ENCODE results near the gene ACTG1.

The ACTG1 gene

DNA sequence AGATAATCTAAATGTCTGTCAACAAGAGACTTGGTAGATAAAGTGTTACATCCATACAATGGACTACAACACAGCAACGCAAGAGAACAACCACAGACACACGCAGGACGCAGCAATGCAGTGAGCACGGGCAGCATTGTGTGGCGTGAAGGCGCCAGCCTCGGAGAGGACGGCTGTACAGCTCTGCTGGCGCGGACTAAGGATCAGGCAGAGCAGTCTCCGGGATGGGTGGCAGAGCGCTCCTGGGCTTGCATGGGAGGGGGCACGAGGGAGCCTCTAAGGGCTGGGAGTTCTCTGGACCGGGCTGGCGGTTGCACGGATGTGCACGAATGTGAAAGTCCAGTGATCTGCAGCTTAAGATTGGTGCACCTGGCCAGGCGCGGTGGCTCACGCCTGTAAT is 34.5 kb downstream of the ACTG1 start:
- no peak for DNase-seq

DNA sequence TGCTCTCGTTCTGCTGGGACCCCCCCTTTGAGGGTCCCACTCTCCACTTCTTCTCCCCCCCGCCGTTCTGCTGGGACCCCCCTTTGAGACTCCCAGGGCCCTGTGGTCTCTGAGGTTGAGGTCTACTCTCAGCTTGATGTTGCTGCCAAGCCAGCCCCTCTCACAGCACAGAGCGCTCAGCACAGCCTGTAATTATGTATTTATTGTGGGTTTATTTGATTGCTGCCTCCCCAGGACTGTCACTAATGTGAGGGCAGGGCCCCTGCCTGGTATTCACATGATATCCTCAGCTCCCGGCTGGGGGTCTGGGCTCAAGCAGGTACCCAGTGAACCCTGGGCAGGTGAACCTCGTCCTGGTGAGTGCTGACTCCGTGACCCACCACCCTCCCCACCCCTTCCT is 35.4 kb downstream of the ACTG1 start:
- DNase-seq: no peak

DNA sequence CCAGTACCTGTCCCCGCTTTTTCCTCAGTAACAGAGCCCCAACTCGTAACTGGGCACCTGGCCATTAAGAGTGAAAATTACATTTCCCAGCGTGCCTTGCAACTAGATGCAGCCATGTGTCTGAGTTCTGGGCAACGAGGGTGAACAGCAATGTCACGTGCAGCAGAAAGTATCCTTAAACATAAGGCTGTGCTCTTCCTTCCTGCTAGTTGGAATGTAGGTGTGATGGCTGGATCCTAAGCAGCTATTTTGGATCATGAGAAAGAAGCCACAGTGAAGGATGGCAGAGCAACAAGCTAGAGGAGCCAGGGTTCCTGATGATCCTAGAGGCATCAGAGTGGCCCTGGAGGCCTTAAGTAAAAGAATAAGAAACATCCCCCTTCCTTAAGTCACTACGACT is 36.0 kb downstream of the ACTG1 start:
- no peak for DNase-seq

DNA sequence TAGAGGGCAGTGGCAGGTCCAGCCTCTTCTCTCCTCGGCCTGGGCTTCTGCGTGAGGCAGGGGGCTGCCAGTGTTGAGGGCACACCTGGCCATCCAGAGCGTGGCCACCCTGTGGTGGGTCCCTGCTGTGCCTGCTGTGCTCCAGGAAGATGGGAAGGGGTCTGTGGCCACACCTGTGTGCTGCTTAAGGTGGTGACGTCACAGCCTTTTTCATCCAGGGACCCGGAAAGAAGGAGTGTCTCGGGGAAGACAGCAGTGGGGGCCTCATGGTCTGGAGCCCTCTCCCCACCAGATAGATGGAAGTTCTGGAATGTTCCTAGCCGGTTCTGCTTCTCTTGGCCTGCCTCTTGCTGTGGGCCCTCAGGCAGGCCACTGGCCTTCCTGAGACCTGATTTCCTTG is 36.5 kb downstream of the ACTG1 start:
- DNase-seq: no peak

DNA sequence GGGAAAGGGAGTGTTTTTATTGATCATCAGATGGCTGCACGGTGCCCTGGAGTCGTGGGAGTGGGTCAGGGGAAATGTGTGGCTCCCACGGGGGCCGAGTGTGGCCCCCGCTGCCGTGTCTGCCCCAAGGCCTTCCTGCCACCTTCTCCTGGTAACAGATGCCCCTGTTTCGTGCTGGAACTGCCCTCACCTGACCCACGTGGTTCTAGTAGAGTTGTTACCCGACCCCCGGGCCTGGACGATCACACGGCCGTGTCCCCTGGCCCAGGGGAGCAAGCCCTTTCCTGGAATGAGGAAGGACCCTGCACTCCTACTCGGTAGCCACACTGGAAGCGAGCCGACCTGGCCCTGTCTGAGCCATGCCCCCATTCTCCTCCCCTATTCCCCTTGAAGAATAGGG is 37.6 kb downstream of the ACTG1 start:
- no peak for DNase-seq

DNA sequence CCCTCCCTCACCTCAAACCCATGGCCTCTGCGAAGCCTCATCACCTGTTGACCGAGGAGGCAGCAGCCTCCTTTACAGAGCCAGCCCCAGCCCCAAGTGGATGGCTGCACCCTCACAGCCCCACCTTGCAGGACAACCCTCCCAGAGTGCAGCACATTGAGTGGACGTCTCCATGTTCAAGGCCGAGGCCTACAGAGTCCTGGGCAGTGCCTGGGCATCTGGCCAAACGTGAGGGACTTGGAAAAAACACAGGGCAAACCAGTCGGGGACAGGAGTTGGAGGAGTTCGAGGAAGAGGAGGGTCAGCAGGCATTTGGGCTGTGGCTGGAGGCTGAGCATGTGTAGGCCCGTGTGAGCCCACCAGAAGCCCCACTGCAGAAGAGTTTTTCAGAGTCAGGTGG is 39.6 kb downstream of the ACTG1 start:
- no peak for DNase-seq

DNA sequence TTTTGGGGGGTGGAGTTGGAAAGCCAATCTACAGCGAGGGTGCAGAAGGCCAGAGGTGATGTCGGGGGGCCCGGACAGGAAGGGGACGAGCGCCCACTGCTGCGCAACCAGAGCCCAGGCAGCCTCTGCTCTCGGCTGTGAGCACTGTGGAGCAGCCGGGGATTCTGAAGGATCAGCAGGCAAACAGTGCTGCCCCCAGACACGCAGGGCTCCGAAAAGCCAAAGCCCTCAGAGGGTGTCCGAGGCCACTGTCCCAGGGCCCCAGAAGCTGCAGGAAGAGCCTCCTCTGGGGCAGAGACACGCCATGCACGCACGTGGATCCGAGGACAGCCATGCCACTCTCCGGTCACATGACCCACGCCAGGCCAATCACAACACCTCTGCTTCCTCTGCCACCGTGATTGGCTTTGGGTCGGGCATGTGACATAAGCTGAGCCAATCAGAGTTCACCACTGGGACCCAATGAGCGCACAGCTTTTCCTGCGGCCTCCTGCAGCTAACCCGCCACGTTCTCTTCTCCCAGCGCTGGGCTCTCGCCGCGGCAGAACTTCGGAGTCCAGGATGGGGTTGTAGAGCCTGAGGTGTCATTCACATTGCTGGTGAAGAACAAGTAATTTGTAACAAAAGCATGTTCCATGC is 40.7 kb downstream of the ACTG1 start:
- DNase-seq: no peak

DNA sequence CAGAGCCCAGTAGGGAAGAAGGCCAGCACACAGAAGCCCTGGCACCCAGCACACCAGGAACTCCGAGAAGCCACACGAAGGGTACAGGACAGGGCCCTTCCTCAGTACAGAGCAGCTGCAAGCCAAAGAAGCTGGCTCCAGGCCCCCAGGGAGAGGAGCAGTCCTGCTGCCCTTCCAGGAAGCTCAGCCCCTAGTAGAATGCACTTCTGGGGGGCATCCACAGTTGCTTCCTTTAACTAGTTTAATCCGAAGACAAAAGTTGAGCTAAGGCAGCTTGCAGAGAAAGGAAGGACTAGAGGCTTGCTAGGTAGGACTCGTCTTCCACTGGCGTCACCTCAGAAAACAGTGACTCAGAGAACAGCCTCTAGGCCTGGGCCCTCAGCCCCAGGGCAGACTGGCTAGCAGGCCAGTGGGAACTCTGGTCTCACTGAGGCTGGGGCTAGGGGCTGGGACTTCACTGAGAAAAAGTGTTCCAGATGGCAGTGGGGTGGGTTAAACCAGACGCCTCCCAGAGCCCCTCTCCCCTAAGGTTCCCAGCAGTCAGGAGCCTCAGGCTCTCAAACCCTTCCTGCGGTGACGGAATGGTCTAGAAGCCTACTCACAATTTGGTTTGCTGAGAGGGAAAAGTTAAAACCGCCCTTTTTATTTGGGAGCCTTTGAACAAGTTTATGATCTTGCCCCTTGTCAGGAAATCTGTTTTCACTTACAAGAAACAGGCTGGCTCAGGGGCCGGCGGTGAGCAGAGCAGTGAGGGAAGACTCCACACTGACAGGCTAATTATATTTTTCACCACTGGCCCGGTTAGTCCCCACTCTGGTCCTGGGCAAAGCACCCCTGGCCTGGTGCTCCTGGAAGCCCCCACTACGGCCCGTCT is 41.4 kb downstream of the ACTG1 start:
- DNase-seq: no peak

DNA sequence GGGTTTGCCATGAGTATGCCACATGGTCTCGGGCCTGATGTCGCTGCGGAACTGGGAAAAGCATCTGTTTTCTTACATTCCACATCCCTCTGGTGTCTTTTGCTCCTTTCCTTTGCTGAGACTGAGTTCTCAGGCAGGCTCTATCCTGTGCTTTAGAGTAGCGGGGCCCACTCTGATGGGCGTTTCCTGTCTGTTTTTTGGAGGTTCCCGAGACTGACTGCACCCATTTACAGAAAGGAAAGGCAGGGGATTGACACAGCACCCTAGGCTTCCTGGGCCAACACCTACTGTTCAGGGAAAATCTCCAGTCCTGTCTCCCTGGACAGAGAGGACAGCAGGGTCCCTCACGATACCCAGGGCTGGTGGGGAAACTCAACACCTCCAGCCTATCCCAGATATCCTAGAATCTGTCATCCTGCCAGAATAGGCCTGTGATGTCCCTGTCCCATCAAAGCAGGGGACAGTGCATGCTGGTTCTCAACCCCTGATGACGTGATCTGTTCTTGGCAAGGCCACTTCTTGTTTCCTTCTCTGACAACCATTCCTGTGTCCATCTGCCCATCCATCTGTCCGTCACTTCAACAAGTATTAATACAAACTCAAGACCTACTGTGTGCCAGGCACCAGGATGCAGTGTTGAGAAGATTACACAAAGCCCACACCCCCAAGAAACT is 42.2 kb downstream of the ACTG1 start:
- no peak for DNase-seq

DNA sequence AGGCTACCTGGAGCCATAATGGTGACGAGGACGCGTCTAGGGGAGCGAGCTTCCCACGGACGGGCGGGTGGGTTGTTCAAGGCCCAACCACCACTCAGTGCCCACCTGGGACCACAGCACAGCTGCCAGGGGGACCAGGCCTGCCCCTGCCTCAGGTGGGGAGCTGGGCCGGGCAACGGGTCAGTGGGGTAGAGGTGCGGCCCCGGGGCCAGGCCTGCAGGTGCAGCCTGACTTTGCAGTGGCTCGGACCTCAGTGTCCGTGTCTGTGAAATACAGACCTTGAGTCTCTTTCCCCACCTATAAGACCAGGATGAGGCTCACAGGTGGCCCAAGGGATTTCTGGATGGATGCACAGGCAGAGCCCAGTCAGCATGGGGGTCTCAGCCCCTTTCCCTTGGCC is 43.3 kb downstream of the ACTG1 start:
- DNase-seq: no peak

DNA sequence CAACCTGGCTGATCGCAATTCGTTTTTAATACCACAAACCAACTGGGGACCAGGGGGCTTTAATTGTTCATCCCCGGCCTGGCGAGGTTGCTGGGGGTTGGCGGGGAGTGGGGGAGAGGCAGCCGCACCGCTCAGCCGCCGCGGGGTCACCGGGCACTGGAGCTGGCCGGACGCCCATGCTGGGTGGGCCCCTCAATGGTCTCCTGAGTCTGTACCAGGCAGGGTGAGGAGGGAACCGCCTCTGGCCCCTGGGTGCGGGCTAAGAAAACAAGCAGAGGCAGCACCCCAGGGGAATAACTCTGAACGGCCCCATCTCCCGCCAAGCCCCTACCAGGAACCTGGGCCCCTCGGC is 43.9 kb downstream of the ACTG1 start:
- DNase-seq: no peak

DNA sequence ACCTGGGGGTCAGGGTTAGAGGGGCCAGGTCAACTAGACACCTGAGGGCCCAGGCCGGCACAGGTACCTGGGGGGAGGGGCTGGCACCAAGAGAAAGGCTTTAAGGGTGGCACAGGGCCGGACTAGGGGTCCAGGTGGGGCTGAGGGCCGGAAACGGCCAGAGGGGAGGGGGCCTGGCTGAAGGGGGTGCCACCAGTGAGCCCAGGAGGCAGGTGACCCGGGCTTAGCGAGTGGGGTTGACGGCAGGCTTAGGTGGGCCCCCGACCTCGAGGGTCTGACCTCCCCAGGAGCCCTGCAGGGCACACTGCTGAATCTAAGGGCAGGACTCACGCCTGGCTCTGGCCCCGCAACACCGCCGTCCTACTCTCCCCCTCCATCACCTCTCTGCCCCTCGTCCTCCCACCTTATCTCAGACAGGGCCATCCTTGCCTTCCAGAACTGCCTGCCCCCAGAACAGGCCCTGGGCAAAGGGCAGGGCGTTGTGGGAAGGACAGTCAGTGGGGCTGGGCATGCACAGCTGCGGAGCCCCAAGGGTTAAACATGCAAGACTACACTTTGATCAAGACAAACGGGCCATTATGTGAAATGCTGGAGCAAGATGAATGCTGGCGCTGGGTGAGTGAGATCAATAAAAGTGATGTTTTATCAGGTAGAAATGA is 44.4 kb downstream of the ACTG1 start:
- DNase-seq: no peak

DNA sequence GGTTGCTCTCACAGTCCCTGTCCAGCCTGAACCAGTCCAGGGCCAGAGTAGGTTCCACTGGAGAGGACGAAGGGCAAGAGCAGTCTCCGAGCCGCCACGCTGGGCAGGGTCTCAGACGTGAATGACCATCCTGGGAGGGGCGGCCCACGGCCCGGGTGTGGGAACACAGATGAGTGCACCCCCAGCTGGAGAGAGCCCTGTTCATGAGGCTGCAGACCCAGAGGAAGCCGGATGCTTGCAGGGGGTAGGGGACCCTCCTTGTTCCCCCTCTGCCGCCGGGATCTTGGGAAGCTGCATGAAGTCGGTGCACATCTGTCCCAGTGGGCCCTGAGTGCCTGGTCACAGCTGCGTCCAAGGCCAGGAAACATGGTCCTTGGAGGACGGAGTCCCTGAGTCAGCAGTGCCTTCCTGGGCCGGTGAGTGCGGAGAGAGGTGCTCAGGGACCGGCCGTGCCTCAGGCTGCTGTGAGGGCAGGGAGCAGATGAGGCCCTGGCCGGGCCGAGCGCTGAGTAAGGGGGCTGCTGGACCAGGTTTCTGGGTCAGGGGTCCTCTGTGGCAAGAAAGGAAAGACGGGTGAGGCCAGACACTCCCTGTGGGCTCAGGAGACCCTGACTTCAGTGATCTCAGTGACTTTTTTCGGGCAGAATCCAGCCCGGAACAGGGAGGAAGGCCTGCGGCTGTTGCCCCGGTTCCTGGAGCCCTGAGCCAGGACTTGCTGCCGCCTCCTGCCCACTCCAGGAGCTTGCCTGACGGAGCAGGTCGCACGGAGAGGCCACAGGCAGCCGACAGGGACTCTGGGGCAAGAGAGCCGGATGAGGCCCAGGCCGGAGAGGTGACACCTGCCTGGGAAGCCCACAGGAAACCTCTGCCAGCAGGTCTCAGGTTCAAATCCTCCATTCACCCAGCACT is 45.8 kb downstream of the ACTG1 start:
- DNase-seq: no peak

DNA sequence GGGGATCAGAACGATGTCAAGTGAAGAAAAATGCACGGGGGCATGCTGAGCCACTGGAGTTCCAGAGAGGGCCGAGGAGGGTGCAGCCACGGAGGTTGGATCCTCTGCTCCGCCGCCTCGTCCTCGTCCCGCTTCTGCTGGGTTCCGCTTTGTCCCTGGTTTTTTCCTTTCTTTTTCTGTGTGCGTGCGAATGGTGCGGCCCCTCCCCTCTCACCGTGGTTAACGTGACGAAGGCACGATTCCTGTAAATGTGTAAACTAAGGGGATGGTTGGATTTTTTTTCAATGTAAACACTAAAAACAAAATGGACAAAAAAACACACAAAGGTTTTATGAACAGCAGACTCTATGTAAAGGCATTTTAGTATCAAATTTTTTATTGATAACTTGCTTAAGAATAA is 46.7 kb downstream of the ACTG1 start:
- DNase-seq: no peak

DNA sequence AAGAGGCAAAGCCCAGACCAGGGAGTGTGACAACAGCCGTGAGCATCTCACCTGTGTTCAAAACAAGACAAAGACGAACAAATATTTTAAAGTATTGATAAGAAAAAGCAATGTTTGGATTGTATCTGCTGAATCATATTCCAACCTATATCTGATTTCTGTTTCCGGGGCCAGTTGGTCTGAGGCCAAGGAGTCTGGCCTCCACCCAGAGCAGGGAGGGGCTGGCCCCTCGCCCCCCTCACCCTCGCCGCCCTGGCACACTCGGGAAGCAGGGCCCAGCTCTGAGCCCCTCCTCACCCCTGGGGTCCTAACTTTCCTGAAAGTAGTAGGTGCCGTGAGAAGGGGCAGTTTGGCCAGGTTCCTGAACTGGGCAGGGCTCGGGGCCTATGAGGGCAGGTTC is 48.0 kb downstream of the ACTG1 start:
- DNase-seq: no peak

DNA sequence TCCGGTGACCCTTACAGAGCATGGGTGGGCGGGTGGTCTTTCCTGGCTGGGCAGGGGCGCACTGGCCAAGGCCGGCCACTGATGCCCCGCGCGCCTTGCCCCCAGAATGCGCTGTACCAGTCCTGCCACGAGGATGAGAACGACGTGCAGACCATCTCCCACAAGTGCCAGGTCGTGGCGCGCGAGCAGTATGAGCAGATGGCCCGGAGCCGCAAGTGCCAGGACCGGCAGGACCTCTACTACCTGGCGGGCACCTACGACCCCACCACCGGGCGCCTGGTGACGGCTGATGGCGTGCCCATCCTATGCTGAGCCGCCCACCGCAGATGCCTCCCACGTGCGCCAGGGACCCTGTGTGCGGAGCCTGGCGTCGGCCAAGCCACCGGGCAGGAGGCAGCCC is 49.1 kb downstream of the ACTG1 start:
- DNase-seq: no peak

DNA sequence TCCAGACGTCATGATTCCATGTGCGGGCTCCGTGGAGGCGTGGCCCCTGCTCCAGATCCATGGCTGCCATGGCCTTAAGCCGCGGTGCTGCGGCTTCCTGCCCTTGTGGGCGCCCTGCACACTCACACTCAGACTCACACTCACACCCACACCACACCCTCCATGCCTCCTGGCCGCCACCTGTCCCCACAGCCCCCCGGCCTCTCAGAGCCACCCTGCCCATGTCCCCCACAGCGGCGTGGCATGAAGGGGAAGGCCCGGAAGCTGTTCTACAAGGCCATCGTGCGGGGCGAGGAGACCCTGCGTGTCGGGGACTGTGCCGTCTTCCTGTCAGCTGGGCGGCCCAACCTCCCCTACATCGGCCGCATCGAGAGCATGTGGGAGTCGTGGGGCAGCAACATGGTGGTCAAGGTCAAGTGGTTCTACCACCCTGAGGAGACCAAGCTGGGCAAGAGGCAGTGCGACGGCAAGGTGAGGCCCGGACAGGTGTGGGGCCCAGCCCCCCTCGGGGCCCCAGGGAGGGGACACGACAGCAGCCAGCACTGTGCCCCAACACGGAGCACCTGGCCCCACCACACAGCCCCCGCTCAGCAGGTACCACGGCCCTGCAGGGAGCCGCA is 50.0 kb downstream of the ACTG1 start:
- no peak for DNase-seq

DNA sequence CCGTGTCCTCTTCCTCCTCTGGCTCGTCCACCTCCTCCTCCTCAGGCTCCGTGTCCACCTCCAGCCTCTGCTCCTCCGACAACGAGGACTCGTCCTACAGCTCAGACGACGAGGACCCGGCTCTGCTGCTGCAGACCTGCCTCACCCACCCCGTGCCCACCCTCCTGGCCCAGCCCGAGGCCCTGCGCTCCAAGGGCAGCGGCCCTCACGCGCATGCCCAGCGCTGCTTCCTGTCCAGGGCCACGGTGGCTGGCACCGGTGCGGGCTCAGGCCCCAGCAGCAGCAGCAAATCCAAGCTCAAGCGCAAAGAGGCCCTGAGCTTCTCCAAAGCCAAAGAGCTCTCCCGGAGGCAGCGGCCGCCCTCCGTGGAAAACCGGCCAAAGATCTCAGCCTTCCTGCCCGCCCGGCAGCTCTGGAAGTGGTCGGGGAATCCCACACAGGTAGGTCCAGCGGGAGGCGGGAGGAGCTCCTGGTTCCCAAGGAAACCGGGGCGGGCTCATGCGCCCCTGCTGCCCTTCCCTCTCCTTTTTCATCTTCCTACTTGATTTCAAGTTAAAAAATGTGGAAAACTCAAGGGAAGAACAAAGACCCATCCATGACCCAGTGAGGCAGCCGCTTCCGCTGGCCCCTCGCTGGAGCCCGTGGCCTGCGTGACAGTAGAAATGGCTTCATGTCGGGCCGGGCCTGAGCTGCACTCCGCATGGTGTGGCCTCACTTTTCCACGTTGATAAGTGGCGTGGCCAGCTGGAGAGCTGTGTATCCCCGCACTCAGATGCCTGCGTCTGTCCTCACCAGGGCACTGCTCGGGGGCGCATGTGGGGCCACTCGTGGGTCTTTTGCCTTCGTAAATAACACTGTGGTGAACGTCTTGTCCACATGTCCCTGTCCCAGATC is 50.7 kb downstream of the ACTG1 start:
- DNase-seq: no peak

DNA sequence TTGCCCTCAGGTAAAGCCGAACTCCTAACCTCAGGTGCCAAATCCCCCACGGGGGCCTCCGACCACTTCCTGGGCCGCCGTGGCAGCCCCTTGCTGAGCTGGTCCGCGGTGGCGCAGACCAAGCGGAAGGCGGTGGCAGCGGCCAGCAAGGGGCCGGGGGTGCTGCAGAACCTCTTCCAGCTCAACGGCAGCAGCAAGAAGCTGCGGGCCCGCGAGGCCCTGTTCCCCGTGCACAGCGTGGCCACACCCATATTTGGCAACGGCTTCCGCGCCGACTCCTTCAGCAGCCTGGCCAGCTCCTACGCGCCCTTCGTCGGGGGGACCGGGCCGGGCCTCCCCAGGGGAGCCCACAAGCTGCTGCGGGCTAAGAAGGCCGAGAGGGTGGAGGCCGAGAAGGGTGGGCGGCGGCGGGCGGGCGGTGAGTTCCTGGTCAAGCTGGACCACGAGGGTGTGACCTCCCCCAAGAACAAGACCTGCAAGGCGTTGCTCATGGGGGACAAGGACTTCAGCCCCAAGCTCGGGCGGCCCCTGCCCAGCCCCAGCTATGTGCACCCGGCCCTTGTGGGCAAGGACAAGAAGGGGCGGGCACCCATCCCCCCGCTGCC is 51.6 kb downstream of the ACTG1 start:
- no peak for DNase-seq

Measured in activated gamma-delta T cell (primary cell).